Thoracic aorta (tissue), 2 donors: ENCODE measurements around the gene SYCE3. TPM values are rescaled to one million over a fixed set of nuclear protein-coding genes. Genes with fewer than 3 reads are reported as not detected.

Experiments
- ATAC-seq: fragments of 150-250 bp; one replicate; pipeline ENCODE4 v1.8.0; 2017; ENCODE audit warnings: low read depth; ENCODE audit not compliant: insufficient number of reproducible peaks, low FRiP score
- DNase-seq: peaks from one replicate; pipeline ENCODE4 v3.0.0-alpha.2; 2020; ENCODE audit warnings: low spot score
- H3K27ac ChIP-seq, 2 donors: fragments of 200-600 bp; sonication (generic); 1 replicate in 1 of 2; 2 replicates in 1 of 2; pipeline ENCODE4 v1.5.1; 2016; ENCODE audit warnings: mild to moderate bottlenecking in 2 of 2, moderate library complexity in 2 of 2
- H3K27me3 ChIP-seq: fragments of 200-600 bp; sonication (generic); replicated peaks from 2 replicates; pipeline ENCODE4 v1.6.0; 2016; ENCODE audit warnings: mild to moderate bottlenecking; ENCODE audit not compliant: insufficient read depth
- H3K36me3 ChIP-seq: fragments of 200-600 bp; sonication (generic); one replicate; pipeline ENCODE4 v1.5.1; 2016
- H3K4me1 ChIP-seq, 2 donors: fragments of 200-600 bp; sonication (generic); 1 replicate in 1 of 2; 2 replicates in 1 of 2; pipeline versions ENCODE4 v1.5.1 to v1.6.0; 2016; ENCODE audit warnings: low read depth in 2 of 2, mild to moderate bottlenecking in 1 of 2; ENCODE audit not compliant: control insufficient read depth in 1 of 2
- H3K4me3 ChIP-seq: fragments of 200-600 bp; sonication (generic); 2 replicates; pipeline ENCODE4 v1.5.1; 2016; ENCODE audit warnings: mild to moderate bottlenecking
- H3K9me3 ChIP-seq: fragments of 200-600 bp; sonication (generic); 2 replicates; pipeline ENCODE4 v1.5.1; 2016
- total RNA-seq, 2 donors: library from RNA; depleted of rRNA; stranded (reverse); fragments of >200 nt; gene quantifications; one replicate each; pipeline versions ENCODE4 v1.1.0 to v1.2.3, GENCODE V29; 2016
- TF ChIP-seq, protein P1 (sequence below): fragments of 200-600 bp; sonication (generic); IDR thresholded peaks from one replicate; pipeline ENCODE4 v1.5.1; 2019; ENCODE audit warnings: antibody characterized with exemption

The SYCE3 gene
- total RNA-seq, 2 donors from 2014 or later = not detected

- no peak for DNase-seq
- Histone ChIP-seq H3K4me1 (no peaks in the 10 kb centered on the region), H3K4me3 (no peak overlapping the region), H3K9me3 (no peaks in the 10 kb centered on the region), H3K27ac (no peak overlapping the region), H3K36me3 (no peaks in the 10 kb centered on the region), H3K27me3 (peaks cover 8% of the 10 kb centered on the region)
- TF ChIP-seq, protein P1, sequence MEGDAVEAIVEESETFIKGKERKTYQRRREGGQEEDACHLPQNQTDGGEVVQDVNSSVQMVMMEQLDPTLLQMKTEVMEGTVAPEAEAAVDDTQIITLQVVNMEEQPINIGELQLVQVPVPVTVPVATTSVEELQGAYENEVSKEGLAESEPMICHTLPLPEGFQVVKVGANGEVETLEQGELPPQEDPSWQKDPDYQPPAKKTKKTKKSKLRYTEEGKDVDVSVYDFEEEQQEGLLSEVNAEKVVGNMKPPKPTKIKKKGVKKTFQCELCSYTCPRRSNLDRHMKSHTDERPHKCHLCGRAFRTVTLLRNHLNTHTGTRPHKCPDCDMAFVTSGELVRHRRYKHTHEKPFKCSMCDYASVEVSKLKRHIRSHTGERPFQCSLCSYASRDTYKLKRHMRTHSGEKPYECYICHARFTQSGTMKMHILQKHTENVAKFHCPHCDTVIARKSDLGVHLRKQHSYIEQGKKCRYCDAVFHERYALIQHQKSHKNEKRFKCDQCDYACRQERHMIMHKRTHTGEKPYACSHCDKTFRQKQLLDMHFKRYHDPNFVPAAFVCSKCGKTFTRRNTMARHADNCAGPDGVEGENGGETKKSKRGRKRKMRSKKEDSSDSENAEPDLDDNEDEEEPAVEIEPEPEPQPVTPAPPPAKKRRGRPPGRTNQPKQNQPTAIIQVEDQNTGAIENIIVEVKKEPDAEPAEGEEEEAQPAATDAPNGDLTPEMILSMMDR = no peak
- no peak for ATAC-seq
Observed at GRCh38 chr22:50603511-50604255, 41.0 kb upstream of the SYCE3 start.

DNA sequence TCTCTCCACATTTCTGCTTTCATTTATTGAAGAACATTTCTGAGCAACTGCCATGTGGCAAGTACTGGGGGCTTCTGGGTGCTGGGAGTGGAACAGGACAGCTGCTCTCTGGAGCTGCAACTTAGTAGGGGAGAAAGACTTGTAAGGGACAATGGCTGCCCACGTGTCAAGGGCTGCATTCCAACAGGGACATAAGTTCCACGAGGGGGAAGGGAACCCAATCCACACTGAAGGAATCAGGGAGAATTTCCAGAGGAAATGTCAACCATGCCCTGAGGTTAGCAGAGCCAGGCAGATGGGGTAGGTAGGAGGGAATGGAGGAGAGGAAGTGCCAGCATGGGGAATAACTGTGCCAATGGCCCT lies 39.6 kb upstream of the SYCE3 start:
- Histone ChIP-seq H3K4me1 (no peaks in the 10 kb centered on the region), H3K4me3 (no peak overlapping the region), H3K9me3 (no peaks in the 10 kb centered on the region), H3K36me3 (no peaks in the 10 kb centered on the region), H3K27me3 (peaks cover 8% of the 10 kb centered on the region), H3K27ac (no peak overlapping the region)
- ATAC-seq (no peak), DNase-seq (no peak)
- TF ChIP-seq, protein P1 = no peak

DNA sequence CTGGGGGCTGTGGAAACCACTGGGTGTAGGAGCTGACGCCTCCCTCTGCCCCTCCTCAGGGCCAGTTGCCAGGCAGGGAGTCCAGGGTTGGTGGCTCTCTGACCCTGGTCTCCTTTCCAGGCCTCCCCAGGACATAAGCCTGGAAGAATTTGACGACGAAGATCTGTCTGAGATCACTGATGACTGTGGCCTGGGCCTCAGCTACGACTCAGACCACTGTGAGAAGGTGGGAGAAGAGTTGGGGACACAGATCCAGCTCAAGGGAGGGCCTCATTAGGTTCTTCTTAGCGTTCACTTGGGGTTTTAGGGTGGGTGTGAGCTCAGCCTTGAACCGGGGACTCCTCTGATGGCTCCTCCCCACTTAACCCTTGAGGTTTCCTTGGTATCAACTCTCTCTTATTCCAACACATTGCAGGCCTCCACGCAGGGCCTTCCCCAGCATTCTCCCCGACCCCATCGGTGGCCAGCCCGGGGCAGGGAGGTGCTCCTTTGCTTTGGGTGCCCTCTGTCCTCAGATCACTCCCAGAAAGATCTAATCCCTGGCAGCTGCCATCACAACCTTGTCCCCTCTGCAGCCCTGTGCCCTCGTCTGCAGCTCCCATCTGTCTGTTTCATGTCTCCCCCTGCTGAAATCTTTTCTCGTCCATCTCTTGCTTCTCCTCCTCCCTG lies 39.1 kb upstream of the SYCE3 start:
- no peaks in the 10 kb centered on the region for H3K9me3 ChIP-seq
- no peaks in the 10 kb centered on the region for H3K4me1 ChIP-seq
- H3K4me3 ChIP-seq = no peak overlapping the region
- no peaks in the 10 kb centered on the region for H3K36me3 ChIP-seq
- ATAC-seq (no peak), DNase-seq (no peak)
- H3K27me3 ChIP-seq = peaks cover 8% of the 10 kb centered on the region
- TF ChIP-seq, protein P1 = no peak
- H3K27ac ChIP-seq = no peak overlapping the region

DNA sequence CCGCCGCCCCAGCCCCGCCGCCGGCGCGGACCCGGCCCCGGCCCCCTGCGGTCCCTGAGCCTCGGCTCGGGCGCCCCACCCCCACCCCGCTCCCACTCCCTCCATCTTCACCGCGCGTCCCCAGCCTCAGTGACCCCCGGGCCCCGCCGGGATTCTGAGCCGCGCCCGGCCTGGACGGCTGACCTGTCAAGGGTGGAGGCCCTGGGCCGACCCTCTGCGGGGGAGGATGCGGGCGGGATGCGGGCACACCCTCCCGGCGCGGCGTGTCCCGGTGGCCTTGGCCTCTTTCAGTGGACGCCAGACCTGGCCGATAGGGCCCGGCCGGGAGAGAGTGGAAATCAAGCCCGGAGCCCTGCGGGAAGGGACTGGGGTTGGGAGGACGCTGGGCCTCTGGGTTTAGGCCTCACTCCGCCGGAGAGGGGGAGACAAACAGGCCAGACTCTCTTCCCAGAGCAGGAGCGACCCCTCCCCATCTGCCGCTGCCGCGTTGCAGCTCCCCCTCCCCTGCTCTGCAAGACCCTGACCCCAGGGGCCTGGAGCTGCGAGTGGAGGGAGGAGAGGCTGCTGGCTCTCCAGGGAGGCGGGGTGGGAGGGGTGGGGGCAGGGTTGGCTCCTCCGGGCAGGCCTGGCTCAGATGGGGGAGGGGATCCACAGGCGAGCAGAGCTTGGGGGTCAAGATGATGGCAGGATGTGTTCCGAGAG lies 38.4 kb upstream of the SYCE3 start:
- H3K9me3 ChIP-seq = no peaks in the 10 kb centered on the region
- TF ChIP-seq, protein P1 = no peak
- H3K27me3 ChIP-seq = peaks cover 8% of the 10 kb centered on the region
- DNase-seq = no peak
- H3K36me3 ChIP-seq = no peaks in the 10 kb centered on the region
- H3K4me3 ChIP-seq = peak overlapping the region; percentile 44
- no peak for ATAC-seq
- no peaks in the 10 kb centered on the region for H3K4me1 ChIP-seq
- H3K27ac ChIP-seq = no peak overlapping the region

GRCh38 chr22:50600538-50600937 lies 37.8 kb upstream of the SYCE3 start, which contains the start of gene MAPK8IP2:
Gene MAPK8IP2, plus strand, starts transcription at chr22:50600793. Its CDS starts 26 bp downstream, at chr22:50600819.
- H3K9me3 ChIP-seq = no peaks in the 10 kb centered on the region
- H3K4me1 ChIP-seq = no peaks in the 10 kb centered on the region
- TF ChIP-seq, protein P1 = no peak
- H3K4me3 ChIP-seq = peak within 1 kb of the TSS; percentile 52
- ATAC-seq (no peak), DNase-seq (no peak)
- no peaks in the 10 kb centered on the region for H3K36me3 ChIP-seq
- H3K27me3 ChIP-seq = peaks cover 8% of the 10 kb centered on the region
- H3K27ac ChIP-seq = no peak within 1 kb of the TSS
